HT-29 (cell line): ENCODE results near the gene TUSC2. TPM values are rescaled to one million over a fixed set of nuclear protein-coding genes. Genes with fewer than 3 reads are reported as not detected.
"Not testable (repeated sequence)": the region's sequence is repeated elsewhere in the genome, so short reads cannot be mapped to it uniquely, and the experiment has no call there.

ENCODE experiments used
- DNase-seq: peaks from one replicate; pipeline ENCODE4 v3.0.0-alpha.2; 2015; ENCODE audit warnings: low spot score
- total RNA-seq: library from RNA; depleted of rRNA; stranded (reverse); fragments of >200 nt; shearing (Covaris generic); gene quantifications from 2 replicates; pipeline ENCODE4 v1.2.3, GENCODE V29; 2014

TUSC2 gene
- total RNA-seq, 1 experiment from 2014 or later, result 66.8 TPM

DNA sequence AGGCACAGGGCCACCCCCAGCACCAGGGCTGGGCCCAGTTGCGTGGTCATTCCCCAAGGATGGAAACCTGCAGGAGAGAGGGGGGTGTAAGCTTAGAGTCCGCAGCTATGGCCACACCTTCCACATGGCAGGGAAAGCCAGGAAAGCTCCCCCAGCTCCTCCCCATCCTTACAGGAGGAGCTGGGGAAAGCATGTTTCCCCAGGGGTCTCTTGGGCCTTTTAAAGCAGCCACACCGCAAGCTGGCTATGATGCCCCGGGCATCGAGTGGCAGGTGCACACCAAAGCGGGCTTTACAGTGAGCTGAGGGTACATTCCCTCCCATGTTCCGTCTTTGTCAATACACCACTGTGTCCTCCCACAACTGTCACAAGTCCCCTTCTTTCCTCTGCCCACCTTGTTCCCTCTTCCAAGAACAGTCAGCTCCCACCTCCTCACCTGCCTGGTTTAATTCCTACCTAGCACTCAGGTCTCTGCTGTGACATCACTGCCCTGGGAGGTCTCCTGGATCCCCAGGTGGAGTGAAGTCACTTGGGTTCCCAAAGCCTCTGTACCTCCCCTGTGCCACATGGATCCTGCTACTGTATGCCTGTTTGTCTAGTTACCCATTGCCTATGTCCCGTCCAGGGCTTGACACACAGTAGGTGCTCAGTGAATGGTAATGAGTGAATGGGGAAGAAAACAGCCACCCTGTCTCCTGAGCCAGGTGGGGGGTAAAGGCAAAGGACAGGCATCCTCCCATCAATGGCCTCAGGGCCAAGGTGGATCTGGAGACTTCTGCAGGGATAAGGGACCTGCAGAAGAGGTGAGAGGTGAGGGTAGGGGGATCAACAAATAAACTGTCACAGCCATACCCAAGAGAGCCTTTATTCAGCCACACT lies 32.2 kb downstream of the TUSC2 start:
- no peak for DNase-seq

DNA sequence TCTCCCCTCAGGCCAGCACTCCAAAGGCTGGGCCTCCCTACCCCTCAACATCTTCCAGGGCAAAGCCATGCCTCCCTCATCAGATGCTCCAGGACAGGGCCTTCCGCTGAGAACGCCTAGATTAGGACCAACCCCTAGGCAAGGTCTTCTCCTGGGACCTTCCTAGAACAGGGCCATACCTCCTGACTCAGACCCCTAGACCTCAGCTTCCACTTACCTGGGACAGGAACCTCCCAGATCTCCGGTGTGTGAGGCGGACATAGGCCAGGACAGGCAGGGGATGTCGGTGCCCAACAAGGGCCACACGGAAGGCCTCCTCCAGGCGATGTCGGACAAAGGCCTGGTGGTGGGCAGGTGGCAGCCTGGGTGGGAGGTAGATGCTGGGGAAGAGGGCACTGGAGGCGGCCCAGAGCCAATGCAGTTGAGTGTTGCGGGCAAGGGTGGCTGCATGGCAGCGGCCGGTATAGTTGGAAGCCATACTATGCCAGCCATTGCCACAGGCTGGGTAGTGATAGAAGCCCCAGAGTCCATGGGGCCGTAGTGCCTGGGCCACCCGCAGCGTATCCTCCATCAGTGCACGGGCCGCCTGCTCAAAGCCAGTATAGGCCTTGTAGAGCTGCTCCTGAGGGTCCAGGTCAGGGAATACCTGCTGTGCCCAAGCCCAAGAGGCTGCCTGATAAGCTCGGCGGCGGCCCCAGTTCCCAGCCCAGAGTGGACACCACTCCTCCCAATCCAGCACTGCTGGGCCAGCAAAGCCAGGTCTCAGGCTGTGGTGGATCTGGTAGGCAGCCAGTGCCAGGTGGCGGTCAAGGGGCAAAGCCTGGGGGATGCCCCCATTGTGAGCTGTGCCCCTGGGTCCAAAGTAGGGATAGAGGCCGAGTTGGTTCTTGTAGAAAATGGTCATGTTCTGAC lies 33.3 kb downstream of the TUSC2 start:
- DNase-seq, result no peak

DNA sequence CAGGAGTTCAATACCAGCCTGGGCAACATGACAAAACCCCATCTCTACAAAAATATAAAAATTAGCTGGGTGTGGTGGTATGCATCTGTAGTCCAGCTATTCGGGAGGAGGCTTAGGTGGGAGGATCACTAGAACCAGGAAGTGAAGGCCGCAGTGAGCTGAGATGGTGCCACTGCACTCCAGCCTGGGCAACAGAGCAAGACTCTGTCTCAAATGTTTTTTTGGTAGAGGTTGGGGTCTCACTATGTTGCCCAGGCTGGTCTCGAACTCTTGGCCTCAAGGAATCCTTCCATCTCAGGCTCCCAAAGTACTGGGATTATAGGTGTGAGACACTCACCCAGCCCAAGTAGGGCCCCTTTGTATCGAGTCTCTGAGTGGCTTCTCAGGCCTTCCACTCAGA lies 33.9 kb downstream of the TUSC2 start:
- DNase-seq, result no peak

DNA sequence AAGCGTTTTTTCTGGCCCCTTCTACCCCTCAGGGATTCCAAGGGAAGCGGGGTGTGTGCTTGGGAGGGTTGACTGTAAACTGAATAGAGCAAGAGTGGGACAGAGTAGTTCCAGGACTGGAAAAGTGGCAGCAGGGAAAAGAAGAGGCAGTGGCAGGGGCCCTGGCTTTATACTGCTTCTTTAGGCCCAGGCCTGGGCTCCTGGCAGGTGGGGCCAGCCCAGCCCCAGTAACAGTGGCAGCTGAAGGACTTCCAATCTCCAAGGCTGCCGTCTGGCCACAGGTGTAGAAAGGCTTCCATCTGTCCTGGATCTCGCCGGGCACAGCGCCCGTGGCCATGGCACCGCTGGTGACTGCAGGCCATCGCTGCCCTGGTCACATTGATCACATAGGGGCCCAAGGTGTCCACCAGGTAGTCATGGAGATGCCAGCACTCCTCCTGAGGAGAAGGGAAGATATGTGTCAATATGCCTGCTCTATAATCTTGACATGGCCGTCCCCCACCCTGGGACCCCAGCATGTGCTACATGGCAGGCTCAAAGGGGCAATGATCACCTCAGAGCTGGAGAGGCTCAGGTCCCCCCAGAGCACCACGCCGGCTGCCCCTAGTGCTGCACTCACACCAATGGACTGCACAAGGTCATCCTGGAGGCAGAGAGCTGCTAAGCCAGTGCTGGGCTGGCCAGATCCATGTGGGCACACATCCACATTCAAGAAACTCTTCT lies 34.8 kb downstream of the TUSC2 start:
- DNase-seq, result no peak

DNA sequence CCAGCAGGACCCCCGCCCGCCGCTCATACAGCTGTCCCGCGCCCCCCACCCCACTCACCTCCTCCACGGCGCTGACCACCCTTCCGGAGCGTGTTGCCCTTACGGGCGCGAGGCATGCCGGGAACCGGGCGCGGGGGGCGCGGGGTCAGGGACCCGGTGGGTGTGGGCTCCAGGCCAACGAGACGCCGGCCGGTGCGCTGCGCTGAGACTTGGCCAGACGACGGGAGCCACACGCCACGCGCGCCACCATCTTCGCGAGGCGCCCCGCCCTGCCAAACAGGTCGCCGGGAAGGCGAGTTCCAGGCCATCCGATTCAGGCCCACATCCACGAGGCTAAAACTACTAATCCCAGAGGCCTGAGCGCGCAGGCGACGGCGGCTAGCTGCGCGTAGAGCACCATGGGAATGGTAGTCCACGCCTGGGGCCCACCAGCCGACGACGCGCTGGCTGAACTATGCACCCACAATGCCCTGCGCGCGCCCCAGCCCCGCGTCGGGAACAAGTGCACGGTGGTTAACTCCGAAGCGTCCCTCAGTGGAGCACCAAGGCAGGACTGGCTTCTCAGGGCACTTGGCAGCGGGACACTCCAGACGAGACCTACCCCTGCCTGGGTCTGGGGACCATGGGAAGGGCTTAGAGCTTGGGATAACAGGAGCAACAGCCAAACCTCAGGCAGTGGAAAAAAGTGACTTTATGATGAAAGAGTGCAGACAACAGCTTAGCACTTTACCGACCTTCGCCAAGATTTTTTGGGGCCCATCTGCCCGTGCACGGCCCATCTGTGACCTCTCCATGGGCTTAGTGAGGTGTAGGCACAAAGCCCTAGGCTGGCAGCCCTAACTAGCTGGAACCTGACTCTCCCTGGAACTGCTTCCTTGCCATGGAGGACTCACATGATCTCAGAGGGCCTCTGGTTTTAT lies 35.6 kb downstream of the TUSC2 start, which contains the start of gene IFRD2:
IFRD2 (minus strand) TSS at position 271 of the 920 bp plus-strand sequence; CDS start at position 116, 155 bp downstream.
- peak; percentile 94 for DNase-seq

DNA sequence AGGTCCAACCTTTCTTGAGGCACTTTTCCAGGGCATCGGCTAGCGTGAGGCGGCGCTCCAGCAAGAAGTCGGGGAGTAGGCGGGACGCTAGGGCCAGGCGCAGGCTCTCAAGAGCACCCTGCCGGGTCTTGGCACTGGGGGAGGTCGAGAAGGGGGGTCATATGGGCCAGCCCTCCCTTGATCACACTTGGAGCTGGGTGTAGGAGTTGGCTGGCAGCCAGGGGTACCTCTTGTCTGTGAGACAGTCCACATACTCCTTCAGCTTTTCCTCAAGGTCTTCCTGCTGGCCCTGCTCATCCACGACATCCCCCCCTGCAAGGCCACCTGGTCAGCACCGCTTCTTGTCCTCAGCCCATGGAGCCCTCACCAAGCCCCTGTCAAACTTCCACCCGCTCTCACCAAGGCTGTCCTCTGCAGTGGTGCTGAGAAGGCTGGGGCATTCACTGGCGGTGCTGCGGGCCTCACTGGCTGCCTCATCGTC lies 37.8 kb downstream of the TUSC2 start:
- no peak for DNase-seq

DNA sequence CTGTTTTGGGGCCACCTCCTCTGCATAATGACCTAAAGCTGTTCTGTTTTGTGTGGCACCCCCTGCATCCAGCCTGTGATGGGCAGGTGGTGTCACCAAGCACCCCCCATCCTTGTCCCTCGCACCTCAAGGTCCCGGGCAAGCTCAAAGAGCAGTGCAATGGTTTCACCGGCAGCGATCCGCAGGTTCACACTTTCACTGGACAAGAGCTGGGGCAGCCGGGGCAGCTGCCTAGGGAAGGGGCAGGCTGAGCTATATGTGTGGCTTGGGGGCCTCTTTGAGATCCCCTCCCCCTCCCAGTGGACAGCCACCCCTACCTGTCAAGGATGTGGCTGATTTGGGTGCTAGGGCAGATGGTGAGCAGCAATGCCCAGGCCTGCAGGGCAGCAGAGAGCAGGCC lies 38.9 kb downstream of the TUSC2 start:
- no peak for DNase-seq

DNA sequence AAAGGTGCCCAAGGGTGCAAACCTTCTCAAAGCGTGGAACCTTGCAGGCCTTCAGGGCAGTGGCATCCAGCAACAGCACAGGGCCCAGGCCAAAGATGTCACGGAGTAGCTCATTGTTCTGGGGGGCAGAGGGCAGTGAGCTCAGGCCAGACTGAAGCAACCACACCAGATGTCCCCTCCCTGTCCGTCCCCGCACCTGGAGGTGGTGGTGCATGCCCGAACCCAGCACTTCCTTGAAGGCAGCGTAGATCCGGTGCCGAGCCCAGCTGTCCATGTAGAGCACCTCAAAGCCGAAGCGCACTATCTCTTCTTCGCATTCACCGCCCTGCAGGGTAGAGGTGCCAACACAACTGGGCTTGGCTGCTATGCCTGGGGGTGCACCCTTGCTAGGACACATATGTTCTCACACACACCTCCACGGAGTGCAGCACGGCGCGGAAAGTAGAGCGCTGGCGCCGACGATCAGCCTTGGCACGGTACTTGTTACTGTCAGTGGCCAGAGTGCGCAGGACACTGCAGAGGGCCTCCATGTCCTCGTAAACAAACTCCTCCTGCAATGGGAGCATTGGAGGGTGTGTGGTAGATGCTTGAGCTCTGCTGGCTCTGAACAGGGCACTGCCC lies 39.5 kb downstream of the TUSC2 start:
- no peak for DNase-seq

DNA sequence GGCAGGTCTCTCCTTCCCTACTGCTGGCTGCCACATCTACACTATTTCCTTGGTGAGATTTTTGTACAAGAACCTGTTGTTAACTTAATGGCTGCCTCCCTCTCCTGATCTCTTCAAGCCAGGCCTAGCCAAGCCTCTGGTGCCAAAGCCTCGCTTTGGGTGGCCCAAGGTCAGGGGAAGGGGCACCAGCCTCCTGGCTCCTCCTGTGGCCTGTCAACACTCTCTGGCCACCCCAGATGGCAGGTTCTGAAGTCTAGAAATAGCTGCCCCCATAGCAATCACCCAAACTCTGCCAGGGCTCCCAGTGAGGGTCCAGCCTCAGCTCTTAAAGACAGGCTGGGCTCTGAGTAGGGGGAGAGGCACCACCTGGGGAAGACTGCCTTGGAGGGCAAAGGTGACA lies 40.8 kb downstream of the TUSC2 start:
- no peak for DNase-seq

DNA sequence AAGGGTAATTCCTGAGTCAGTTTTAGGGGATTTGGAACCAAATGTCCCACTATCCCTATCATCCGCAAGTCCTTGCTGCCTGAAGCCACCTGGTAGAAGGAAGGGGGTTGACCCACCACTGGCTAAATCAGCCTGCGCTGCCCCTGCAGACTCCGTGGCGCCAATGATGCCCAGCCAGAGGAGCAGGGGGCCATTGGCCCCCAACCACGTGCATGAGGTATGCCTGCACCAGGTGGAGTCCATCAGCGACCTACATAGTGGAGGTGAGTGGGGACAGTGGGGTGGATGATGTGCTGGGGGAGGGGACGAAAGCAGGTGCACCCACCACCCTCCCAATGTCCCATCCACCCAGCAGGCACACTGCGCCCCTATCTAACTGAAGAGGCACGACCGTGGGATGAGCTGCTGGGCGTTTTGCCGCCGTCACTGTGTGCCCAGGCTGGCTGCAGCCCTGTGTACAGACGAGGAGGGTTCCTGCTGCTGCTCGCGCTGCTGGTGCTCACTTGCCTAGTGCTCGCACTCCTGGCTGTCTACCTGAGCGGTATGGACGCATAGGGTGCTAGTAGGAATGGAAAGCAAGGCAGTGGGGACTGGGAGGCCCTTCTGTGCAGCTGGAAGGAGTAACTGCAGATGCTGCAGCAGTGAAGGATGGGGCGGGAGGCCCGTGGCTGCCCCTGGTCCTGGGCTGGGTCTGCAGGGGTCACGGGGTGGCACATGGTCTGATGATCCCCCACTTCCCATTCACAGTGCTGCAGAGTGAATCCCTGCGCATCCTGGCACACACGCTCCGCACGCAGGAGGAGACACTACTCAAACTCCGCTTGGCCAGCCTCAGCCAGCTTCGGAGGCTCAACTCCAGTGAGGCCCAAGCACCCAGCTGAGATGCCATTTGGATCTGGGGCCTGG lies 41.4 kb downstream of the TUSC2 start:
- DNase-seq, result no peak

DNA sequence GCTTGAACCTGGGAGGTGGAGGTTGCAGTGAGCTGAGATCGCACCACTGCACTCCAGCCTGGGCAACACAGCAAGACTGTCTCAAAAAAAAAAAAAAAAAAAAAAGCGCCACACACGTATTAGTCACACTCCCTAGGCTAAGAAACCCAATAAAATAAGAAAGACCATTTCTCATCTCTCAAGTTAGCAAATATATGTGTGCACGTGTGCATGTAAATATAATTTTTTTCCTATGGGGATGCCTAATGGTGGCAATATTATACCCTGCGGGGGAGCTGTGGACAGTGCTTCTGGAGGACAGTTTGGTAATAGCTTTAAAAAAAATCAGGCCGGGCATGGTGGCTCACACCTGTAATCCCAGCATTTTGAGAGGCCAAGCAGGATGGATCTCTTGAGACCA lies 43.9 kb downstream of the TUSC2 start:
- not testable (repeated sequence) for DNase-seq

DNA sequence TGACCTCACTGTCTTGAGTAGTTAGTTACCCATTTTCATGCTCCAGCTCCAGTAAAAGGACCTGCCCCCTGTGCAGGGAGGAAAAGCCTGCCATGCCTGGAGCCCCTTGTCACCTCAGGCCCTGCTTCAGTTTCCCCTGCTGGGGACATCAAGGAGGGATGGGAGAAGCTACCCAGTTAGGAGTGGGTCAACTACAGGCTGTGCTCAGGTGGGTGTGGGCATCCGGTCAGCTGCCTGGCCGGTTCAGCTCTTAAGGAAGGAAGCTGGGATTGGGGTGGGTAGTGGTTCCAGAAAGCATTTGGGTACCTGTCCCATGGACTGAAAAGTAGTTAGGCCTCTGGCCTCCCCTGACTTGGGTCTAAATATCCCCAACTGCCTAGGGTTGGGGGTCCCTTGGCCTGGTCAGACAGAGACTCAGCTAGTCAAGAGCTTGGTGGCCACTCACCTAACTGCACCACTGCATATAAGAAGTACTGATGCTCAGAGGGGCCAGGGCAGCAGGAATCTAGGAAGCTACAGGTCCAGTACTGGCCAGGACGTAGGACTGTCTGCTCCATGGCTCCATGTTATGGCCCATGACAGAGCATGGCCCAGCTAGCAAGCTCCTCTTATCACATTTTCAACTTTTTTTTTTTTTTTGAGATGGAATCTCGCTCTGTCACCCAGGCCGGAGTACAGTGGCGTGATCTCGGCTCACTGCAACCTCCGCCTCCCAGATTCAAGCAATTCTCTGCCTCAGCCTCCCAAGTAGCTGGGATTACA lies 48.6 kb downstream of the TUSC2 start:
- no peak for DNase-seq

DNA sequence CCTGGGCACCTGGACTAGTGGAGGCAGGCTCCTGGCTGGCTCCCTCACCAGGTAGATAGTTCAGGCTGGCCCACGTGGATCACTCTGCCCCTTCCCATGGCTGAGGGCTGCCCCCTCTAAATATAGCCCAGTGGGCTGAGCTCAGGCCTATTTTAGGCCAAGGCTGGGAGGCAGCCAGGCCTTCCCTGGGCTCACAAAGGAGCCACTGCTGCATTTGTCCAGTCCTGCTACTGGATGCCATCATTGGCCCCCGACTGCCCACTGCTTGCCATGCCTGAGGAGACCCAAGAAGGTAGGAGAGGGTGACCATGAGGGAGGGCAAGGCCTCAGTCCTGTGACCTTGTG lies 49.2 kb downstream of the TUSC2 start, which contains the start of gene LSMEM2:
LSMEM2 (plus strand) TSS at position 208 of the 345 bp plus-strand sequence; CDS start at position 235, 27 bp downstream.
- DNase-seq, result no peak

DNA sequence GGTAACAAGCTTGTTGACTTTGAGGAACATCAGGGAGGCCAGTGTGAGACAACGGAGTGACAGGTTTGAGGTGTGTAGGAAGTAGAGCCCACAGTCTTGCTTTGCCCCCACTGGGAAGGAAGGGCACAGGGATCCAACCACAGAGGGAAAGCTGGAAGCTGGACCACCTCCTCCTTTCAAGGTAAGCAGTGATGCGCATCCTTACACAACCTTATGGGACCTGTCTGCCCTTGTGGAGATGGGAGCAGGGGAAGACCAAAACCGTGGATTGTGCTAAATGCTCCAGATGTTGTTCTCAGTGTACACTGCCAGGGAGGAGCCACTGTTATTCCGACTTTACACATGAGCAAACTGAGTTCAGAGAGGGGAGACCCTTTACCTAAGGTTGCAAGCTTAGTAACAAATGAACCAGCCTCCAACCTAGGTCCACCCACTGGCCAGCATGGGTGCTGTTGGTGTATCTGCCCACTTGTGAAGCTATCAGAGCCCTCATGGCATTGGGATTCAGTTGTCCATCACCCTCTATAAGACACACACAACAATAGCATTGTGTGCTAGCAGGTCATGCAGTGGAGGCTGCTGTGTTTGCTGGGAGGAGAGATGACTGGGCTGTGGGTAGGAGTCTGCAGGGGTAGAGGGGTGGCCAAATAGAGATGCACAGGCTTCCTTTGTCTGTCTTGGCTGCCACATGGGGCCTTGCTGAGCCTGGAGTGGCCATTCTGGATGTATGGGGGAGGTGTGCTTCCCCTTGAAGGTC lies 49.7 kb downstream of the TUSC2 start:
- DNase-seq, result no peak

DNA sequence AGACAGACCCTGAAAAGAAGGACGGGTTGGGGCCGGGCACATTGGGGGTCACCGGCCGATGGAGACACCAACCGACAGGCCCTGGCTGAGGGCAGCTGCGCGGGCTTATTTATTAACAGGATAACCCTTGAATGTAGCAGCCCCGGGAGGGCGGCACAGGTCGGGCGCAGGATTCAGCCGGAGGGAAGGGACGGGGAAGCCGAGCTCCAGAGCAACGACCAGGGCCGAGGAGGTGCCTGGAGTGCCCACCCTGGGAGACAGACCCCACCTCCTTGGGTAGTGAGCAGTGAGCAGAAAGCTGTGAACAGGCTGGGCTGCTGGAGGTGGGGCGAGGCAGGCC lies 51.3 kb downstream of the TUSC2 start:
- DNase-seq, result no peak

DNA sequence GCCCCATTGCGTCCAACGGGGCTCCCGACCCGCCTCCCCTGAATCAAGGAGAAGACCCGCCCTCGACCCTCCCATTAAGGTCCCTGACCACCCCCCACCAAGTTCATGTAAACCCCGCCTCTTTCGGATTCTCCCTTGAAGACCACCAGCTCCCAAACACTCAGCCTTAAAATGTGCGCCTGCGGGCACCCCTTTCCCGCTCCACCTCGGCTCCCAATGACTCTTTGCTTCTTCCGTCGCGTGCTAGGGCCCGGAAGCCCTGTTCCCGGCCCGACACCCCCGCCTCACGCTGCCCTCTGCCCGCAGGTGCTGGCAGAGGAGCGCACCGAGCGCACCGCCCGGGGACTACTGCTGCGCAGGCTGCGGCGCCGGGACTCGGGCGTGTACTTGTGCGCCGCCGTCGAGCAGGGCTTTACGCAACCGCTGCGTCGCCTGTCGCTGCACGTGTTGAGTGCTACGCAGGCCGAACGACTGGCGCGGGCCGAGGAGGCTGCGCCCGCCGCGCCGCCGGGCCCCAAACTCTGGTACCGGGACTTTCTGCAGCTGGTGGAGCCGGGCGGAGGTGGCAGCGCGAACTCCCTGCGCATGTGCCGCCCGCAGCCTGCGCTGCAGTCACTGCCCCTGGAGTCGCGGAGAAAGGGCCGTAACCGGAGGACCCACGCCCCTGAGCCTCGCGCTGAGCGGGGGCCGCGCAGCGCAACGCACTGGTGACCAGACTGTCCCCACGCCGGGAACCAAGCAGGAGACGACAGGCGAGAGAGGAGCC lies 51.8 kb downstream of the TUSC2 start:
- no peak for DNase-seq
